OCI-LY1 (cell line): ENCODE measurements around the gene SCIN.

ENCODE experiments used
- H2AFZ ChIP-seq: fragments of 200-600 bp; sonication (generic), shearing (Covaris generic); 2 replicates; pipeline ENCODE4 v1.6.0; 2014; ENCODE audit warnings: antibody characterized with exemption, mild to moderate bottlenecking, low read length
- H3F3A ChIP-seq: fragments of 200-600 bp; sonication (generic), shearing (Covaris generic); 2 replicates; pipeline ENCODE4 v1.6.0; 2014; ENCODE audit warnings: mild to moderate bottlenecking, antibody characterized with exemption, low read length, moderate library complexity; ENCODE audit not compliant: insufficient read depth
- H3K27ac ChIP-seq: fragments of 200-600 bp; sonication (generic); 2 replicates; pipeline ENCODE4 v1.5.1; 2014; ENCODE audit warnings: low read length, mixed run types, mild to moderate bottlenecking, low read depth; ENCODE audit not compliant: poor library complexity, severe bottlenecking
- H3K27me3 ChIP-seq: fragments of 200-600 bp; sonication (generic); 2 replicates; pipeline ENCODE4 v1.6.0; 2014; ENCODE audit warnings: antibody characterized with exemption, mild to moderate bottlenecking, low read length, moderate library complexity; ENCODE audit not compliant: insufficient read depth
- H3K36me3 ChIP-seq: fragments of 200-600 bp; sonication (generic); 2 replicates; pipeline ENCODE4 v1.6.1; 2014; ENCODE audit warnings: mild to moderate bottlenecking, antibody characterized with exemption, low read length, moderate library complexity, mixed read lengths; ENCODE audit not compliant: insufficient read depth
- H3K4me1 ChIP-seq: fragments of 200-600 bp; sonication (generic); 2 replicates; pipeline ENCODE4 v1.5.1; 2014; ENCODE audit warnings: mild to moderate bottlenecking, low read length, moderate library complexity; ENCODE audit not compliant: insufficient read depth, severe bottlenecking
- H3K4me2 ChIP-seq: fragments of 200-600 bp; sonication (generic), shearing (Covaris generic); 2 replicates; pipeline ENCODE4 v1.6.1; 2014; ENCODE audit warnings: low read length
- H3K4me3 ChIP-seq: fragments of 200-600 bp; sonication (generic); 2 replicates; pipeline ENCODE4 v1.5.1; 2014; ENCODE audit warnings: low read length, low read depth, mild to moderate bottlenecking, mixed read lengths; ENCODE audit not compliant: poor library complexity, severe bottlenecking
- H3K79me2 ChIP-seq: fragments of 200-600 bp; shearing (Covaris generic); 2 replicates; pipeline ENCODE4 v1.6.1; 2016; ENCODE audit warnings: mixed run types, low read length, mixed read lengths; ENCODE audit not compliant: insufficient read depth
- H3K9ac ChIP-seq: fragments of 200-600 bp; sonication (generic), shearing (Covaris generic); 2 replicates; pipeline ENCODE4 v1.6.1; 2014; ENCODE audit warnings: mild to moderate bottlenecking, low read length, mixed read lengths
- H3K9me2 ChIP-seq: fragments of 200-600 bp; sonication (generic), shearing (Covaris generic); 2 replicates; pipeline ENCODE4 v1.6.1; 2014; ENCODE audit warnings: low read depth, mild to moderate bottlenecking, low read length, mixed read lengths
- H3K9me3 ChIP-seq: fragments of 200-600 bp; shearing (Covaris generic); 2 replicates; pipeline ENCODE4 v1.6.1; 2014; ENCODE audit warnings: low read length, mixed read lengths
- H4K20me1 ChIP-seq: fragments of 200-600 bp; sonication (generic), shearing (Covaris generic); 2 replicates; pipeline ENCODE4 v1.6.0; 2016; ENCODE audit warnings: mild to moderate bottlenecking, low read length; ENCODE audit not compliant: insufficient read depth
- CTCF ChIP-seq: fragments of 200-600 bp; sonication (generic), shearing (Covaris generic); IDR thresholded peaks from 2 replicates; pipeline ENCODE4 v1.5.1; 2017; ENCODE audit warnings: mild to moderate bottlenecking, antibody characterized with exemption, low read length, moderate library complexity, mixed read lengths
- EZH2 ChIP-seq: fragments of 200-600 bp; sonication (generic), shearing (Covaris generic); IDR thresholded peaks from 2 replicates; pipeline ENCODE4 v1.8.0; 2017; ENCODE audit warnings: borderline replicate concordance, mixed run types, mild to moderate bottlenecking, antibody characterized with exemption, low read length, moderate library complexity, mixed read lengths

SCIN gene

DNA sequence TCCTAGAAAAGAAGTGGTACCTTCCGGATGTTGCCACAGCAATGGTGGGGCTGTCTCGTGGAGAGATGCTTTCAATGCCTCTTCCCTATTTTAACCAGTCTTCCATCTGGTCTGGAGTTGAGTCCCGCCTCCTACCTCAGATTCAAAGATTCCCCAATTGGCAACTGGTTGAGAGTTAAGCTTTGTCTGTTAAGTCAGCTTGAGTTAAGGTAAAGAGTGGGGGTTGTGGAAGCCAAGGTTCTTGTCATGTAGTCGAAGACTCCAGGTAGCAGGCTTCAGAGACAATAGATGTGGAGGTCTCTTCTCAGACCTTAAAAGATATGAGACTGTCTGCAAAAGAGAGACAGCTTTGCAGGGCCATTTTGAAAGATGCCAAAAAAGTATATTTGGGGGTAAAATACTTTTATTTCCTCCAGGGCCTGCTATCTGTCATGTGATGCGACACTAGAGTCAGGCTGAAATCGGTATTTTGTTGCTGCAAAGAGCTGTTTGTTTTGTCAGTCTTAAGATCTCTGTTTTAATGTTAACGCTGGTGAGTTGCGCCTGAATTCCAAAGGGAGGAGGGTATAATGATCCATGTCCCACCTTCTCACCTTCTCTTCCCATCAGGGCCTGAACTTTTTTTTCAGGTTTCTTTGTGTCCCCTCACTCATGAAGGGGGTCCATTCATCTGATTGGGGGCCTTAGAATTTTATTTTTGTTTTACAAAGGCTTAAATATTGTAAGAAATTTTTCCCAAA, 40.4 kb upstream of the SCIN start:
- H3K27ac ChIP-seq: no peak overlapping the region
- H2AFZ ChIP-seq: no peak overlapping the region

DNA sequence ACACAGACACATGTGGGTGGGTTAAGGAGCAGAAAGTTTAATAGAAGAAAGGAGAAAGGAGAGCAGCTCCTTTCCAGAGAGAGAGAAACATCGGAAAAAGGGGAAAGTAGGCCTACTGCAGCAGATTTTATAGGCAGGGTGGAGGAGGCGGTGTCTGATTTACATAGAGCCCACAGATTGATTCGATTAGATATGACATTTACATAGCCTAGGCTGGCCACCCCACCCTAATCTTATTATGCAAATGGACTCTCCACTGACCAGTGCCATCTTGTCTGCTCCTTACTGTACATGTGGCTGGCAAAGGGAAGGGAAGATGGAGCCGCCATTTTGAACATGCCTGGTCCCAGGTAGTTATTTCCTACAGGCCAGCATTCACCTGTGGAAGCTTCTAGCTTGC, 38.7 kb upstream of the SCIN start:
- no peaks in the 10 kb centered on the region for H4K20me1 ChIP-seq
- H3K9me2 ChIP-seq: no peaks in the 10 kb centered on the region
- H3F3A ChIP-seq: no peaks in the 10 kb centered on the region
- no peak overlapping the region for H3K9ac ChIP-seq
- H3K27ac ChIP-seq: no peak overlapping the region
- H3K4me2 ChIP-seq: no peak overlapping the region
- H3K79me2 ChIP-seq: no peaks in the 10 kb centered on the region
- no peak overlapping the region for H2AFZ ChIP-seq
- H3K27me3 ChIP-seq: no peaks in the 10 kb centered on the region
- no peaks in the 10 kb centered on the region for H3K36me3 ChIP-seq
- H3K9me3 ChIP-seq: no peaks in the 10 kb centered on the region
- no peak overlapping the region for H3K4me3 ChIP-seq
- TF ChIP-seq CTCF (no peak), EZH2 (no peak)
- H3K4me1 ChIP-seq: no peaks in the 10 kb centered on the region

More for the DNA sequence above, 40.4 kb upstream of the SCIN start:
- TF ChIP-seq EZH2 (no peak), CTCF (no peak)
- Histone ChIP-seq H3K4me2 (no peak overlapping the region), H4K20me1 (no peaks in the 10 kb centered on the region), H3F3A (no peaks in the 10 kb centered on the region), H3K9ac (no peak overlapping the region), H3K9me3 (no peaks in the 10 kb centered on the region), H3K4me1 (no peaks in the 10 kb centered on the region), H3K4me3 (no peak overlapping the region), H3K9me2 (no peaks in the 10 kb centered on the region), H3K79me2 (no peaks in the 10 kb centered on the region), H3K27me3 (no peaks in the 10 kb centered on the region), H3K36me3 (no peaks in the 10 kb centered on the region)

GRCh38 chr7:12534046-12534445, 36.5 kb upstream of the SCIN start:
- Histone ChIP-seq H3K27me3 (no peaks in the 10 kb centered on the region), H3F3A (no peaks in the 10 kb centered on the region), H4K20me1 (no peaks in the 10 kb centered on the region), H3K36me3 (no peaks in the 10 kb centered on the region), H3K9ac (no peak overlapping the region), H3K9me3 (no peaks in the 10 kb centered on the region), H2AFZ (no peak overlapping the region), H3K4me1 (no peaks in the 10 kb centered on the region), H3K79me2 (no peaks in the 10 kb centered on the region), H3K9me2 (no peaks in the 10 kb centered on the region), H3K4me3 (no peak overlapping the region), H3K4me2 (no peak overlapping the region), H3K27ac (no peak overlapping the region)
- no peak for TF ChIP-seq CTCF
- TF ChIP-seq EZH2: no peak
